Measurements from ENCODE around the gene MANBA. TPM values are rescaled to one million over a fixed set of nuclear protein-coding genes. Genes with fewer than 3 reads are reported as not detected.
A peak's percentile ranks its signal among the peaks of the same experiment; 100 is the strongest.

Gene MANBA
- total and polyA plus RNA-seq, 2 of the 13 experiments (the other 11 are each of a cell fraction or from before 2014, with no cell fraction given), result 11.7 to 33.3 TPM

DNA sequence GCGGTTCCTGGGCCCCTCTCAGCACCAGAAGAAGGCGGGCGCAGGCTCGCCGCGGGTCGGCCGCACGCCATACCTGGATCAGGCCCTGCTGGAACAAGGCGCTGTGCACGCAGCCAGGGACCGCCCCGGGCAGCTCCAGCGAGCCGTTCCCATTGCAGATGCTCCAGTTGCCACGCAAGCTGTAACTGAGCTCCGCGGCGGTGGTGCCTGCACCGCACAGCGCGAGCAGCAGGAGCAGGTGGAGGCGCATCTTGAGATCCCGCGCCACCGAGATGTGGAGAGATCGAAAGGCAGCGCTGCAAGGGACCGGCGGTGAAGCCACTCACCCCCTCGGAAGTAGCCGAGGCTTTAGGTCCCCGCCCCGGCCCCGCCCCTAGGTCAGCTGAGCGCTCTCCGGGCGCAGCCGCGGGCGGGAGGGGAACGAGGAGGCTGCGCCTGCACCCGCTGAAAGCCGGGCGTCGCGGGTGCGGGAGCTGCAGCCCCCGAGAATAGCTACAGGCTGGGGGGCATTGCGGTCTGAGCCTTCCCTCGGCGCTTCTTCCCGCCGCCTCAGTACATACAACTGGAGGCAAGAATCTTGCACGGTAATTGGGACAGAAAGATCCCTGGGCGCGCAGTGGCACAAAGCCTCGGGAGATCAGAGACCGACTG, at the start of gene MANBA (continued):
- TF ChIP-seq RERE (CRISPR knock-in tag; IDR thresholded peaks at IDR 0.05; ENCODE audit: low read depth) (no peak), ZNF44 (CRISPR knock-in tag; IDR thresholded peaks at IDR 0.05) (no peak; the same call in none of the 2 replicates), SSRP1 (CRISPR knock-in tag; IDR thresholded peaks at IDR 0.05) (no peak), HOXA9 (CRISPR knock-in tag; IDR thresholded peaks at IDR 0.05; ENCODE audit: borderline replicate concordance) (no peak; the same call in 1 of the 2 replicates), RBM22 (optimal IDR thresholded peaks at IDR 0.05; ENCODE audit: low read length) (no peak), FOSL2 (CRISPR knock-in tag; IDR thresholded peaks at IDR 0.05) (no peak), ZNF343 (CRISPR knock-in tag; IDR thresholded peaks at IDR 0.05) (peak; percentile 33; the same call in 1 of the 2 replicates), ZNF562 (CRISPR knock-in tag; IDR thresholded peaks at IDR 0.05; ENCODE audit: borderline replicate concordance) (no peak), SOX6 (IDR thresholded peaks at IDR 0.05) (no peak), SOX6 (CRISPR knock-in tag; IDR thresholded peaks at IDR 0.05) (peak; percentile 56), EEA1 (CRISPR knock-in tag; IDR thresholded peaks at IDR 0.05; ENCODE audit: borderline replicate concordance) (no peak), ZNF782 (CRISPR knock-in tag; IDR thresholded peaks at IDR 0.05; ENCODE audit: borderline replicate concordance) (no peak), RAD21 (CRISPR knock-in tag; IDR thresholded peaks at IDR 0.05) (peak; percentile 46; the same call in 1 of the 2 replicates), DNMT3B (CRISPR knock-in tag; conservative IDR thresholded peaks at IDR 0.05) (no peak), ATF7 (IDR thresholded peaks at IDR 0.05) (no peak), ATF7 (CRISPR knock-in tag; IDR thresholded peaks at IDR 0.05) (no peak), TSC22D2 (CRISPR knock-in tag; IDR thresholded peaks at IDR 0.05; ENCODE audit: borderline replicate concordance) (no peak)
- TF ChIP-seq, protein P1, sequence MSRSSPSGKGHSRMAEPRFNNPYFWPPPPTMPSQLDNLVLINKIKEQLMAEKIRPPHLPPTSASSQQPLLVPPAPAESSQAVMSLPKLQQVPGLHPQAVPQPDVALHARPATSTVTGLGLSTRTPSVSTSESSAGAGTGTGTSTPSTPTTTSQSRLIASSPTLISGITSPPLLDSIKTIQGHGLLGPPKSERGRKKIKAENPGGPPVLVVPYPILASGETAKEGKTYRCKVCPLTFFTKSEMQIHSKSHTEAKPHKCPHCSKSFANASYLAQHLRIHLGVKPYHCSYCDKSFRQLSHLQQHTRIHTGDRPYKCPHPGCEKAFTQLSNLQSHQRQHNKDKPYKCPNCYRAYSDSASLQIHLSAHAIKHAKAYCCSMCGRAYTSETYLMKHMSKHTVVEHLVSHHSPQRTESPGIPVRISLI (CRISPR knock-in tag; IDR thresholded peaks at IDR 0.05; ENCODE audit: borderline replicate concordance), result no peak
- TF ChIP-seq, protein P2, sequence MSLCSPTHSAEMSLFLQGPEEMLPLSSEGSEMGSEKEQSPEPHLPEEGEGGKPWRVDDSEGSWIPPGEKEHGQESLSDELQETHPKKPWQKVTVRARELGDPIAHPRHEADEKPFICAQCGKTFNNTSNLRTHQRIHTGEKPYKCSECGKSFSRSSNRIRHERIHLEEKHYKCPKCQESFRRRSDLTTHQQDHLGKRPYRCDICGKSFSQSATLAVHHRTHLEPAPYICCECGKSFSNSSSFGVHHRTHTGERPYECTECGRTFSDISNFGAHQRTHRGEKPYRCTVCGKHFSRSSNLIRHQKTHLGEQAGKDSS (CRISPR knock-in tag; IDR thresholded peaks at IDR 0.05; ENCODE audit: borderline replicate concordance, low read depth), result no peak
